ENCODE measurements around the gene NPFFR1. TPM values are rescaled to one million over a fixed set of nuclear protein-coding genes. Genes with fewer than 3 reads are reported as not detected.
"Not testable (repeated sequence)": the region's sequence is repeated elsewhere in the genome, so short reads cannot be mapped to it uniquely, and the experiment has no call there.

NPFFR1 gene
- total RNA-seq, 4 donors from 2014 or later = 0.19 to 0.32 TPM; not detected in 2

GRCh38 chr10:70227548-70228320 is 56.1 kb downstream of the NPFFR1 start:
- peaks cover 0 to 29% (median 0%) of the 10 kb centered on the region in 3 donors for H3K36me3 ChIP-seq
- no peak overlapping the region for H3K4me3 ChIP-seq
- TF ChIP-seq POLR2A (IDR thresholded peaks at IDR 0.05) (no peak), CTCF (IDR thresholded peaks at IDR 0.05) (no peak)
- H3K27ac ChIP-seq = peak overlapping the region; percentile 30 to 78 (median 66)
- DNase-seq = no peak
- peaks cover 0 to 61% (median 19%) of the 10 kb centered on the region in 3 donors for H3K4me1 ChIP-seq
- H3K27me3 ChIP-seq = no peaks in the 10 kb centered on the region
- intact Hi-C loops (cut with DNase I) = loop anchor here (5.0 kb wide), 1 partner anchor 135 kb away; no protein-coding TSS in a partner anchor
- H3K9me3 ChIP-seq = no peaks in the 10 kb centered on the region
- 49 to 66% methylated on average over 3 of the region's 3 CpGs for WGBS, 2 donors

- WGBS, 2 donors = 93 to 98% methylated on average over 2 of the region's 2 CpGs
- H3K36me3 ChIP-seq = peaks cover 0 to 22% (median 0%) of the 10 kb centered on the region in 3 donors
- TF ChIP-seq POLR2A (IDR thresholded peaks at IDR 0.05) (no peak), CTCF (IDR thresholded peaks at IDR 0.05) (no peak)
- H3K9me3 ChIP-seq = no peaks in the 10 kb centered on the region
- H3K27me3 ChIP-seq = no peaks in the 10 kb centered on the region
- intact Hi-C loops (cut with DNase I) = no loop called here
- no peak overlapping the region for H3K27ac ChIP-seq
- no peak for DNase-seq
- peaks cover 0 to 41% (median 19%) of the 10 kb centered on the region in 3 donors for H3K4me1 ChIP-seq
- no peak overlapping the region for H3K4me3 ChIP-seq
Observed at GRCh38 chr10:70223728-70224127, 60.1 kb downstream of the NPFFR1 start.

- WGBS, 2 donors = 55 to 62% methylated on average over 7 to 9 of the region's 9 CpGs
- H3K4me3 ChIP-seq; H3K9me3 ChIP-seq; DNase-seq; H3K27me3 ChIP-seq; intact Hi-C loops (cut with DNase I): not testable (repeated sequence)
- Histone ChIP-seq H3K4me1 (peaks cover 0 to 33% (median 11%) of the 10 kb centered on the region in 3 donors), H3K27ac (peak overlapping the region in 2 of 4 donors; percentile 70 to 75), H3K36me3 (peaks cover 0 to 30% (median 0%) of the 10 kb centered on the region in 3 donors)
Observed at GRCh38 chr10:70222811-70223447, 60.9 kb downstream of the NPFFR1 start.

GRCh38 chr10:70222340-70222794 is 61.4 kb downstream of the NPFFR1 start:
- Histone ChIP-seq H3K36me3 (peaks cover 0 to 35% (median 0%) of the 10 kb centered on the region in 3 donors), H3K27ac (peak overlapping the region in 2 of 4 donors; percentile 70 to 75), H3K27me3 (no peaks in the 10 kb centered on the region), H3K4me3 (no peak overlapping the region), H3K9me3 (no peaks in the 10 kb centered on the region), H3K4me1 (peaks cover 0 to 27% (median 10%) of the 10 kb centered on the region in 3 donors)
- intact Hi-C loops (cut with DNase I) = no loop called here
- no peak for TF ChIP-seq CTCF (IDR thresholded peaks at IDR 0.05)
- no peak for TF ChIP-seq POLR2A (IDR thresholded peaks at IDR 0.05)
- WGBS, 2 donors = 36 to 55% methylated on average over 3 of the region's 3 CpGs
- no peak for DNase-seq

- Histone ChIP-seq H3K27me3 (no peaks in the 10 kb centered on the region), H3K27ac (peak overlapping the region; percentile 12 to 75 (median 44)), H3K9me3 (no peaks in the 10 kb centered on the region), H3K4me3 (no peak overlapping the region), H3K36me3 (peaks cover 0 to 41% (median 2%) of the 10 kb centered on the region in 3 donors), H3K4me1 (peaks cover 0 to 22% (median 10%) of the 10 kb centered on the region in 3 donors)
- WGBS, 2 donors = 20 to 24% methylated on average over 1 of the region's 1 CpG
- intact Hi-C loops (cut with DNase I) = no loop called here
- TF ChIP-seq POLR2A (IDR thresholded peaks at IDR 0.05) = no peak
- no peak for TF ChIP-seq CTCF (IDR thresholded peaks at IDR 0.05)
- no peak for DNase-seq
Observed at GRCh38 chr10:70221030-70221429, 62.8 kb downstream of the NPFFR1 start.

Measured in esophagus squamous epithelium (tissue), 5 donors.